ENCODE data around the gene ASCL5.

The ASCL5 gene, protein sequence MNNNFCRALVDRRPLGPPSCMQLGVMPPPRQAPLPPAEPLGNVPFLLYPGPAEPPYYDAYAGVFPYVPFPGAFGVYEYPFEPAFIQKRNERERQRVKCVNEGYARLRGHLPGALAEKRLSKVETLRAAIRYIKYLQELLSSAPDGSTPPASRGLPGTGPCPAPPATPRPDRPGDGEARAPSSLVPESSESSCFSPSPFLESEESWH

DNA sequence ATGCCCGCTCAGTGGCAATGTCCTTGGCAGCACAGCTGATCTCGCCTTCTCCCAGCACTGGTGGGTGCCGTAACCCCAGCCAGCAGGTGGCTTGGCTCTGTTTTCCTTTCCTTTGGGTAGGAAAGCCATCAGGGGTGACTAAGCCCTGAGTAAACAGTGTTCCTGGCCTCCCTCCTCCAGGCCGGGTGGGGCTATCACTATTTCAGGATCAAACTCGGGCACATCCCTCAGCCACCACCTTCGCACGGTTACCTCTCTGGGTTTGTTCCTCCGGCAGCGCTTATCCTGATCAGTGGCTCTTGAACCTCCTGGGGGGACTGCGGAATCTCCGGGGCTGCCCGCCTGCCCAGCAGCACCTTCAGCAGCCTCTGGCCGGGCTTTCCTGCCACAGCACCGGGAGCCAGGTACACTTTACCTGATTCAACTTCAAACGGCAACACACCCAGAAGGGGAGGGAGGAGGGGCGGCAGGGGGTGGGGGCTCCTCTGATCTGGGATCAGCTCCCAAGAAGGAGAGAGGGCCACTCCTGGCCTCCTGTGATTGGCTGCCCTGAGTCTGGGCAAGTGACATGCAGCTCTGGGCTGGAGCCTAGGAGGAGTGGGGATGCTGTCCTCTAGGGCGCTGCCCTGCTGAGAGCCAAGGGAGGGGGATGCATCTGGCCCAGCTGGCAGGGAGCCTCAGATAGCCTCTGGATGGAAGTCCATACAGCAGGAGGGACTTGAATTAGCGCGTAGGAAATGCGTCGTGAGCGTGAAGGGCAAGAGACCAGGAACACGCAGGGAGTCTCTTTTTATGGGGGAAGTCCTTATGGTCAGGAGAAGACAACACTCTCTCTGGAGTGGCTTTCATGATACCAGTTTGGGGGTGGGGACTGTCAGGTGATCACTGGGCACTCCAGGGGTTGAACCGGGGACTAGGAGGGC is at the start of gene ASCL5:
TSS of gene ASCL5 (minus strand) at position 353 of the 923 bp plus-strand sequence. CDS start 11,812 bp downstream, outside the sequence.
- DNase-seq (ENCODE audit: low read depth), result no peak
- TF ChIP-seq, protein P1, sequence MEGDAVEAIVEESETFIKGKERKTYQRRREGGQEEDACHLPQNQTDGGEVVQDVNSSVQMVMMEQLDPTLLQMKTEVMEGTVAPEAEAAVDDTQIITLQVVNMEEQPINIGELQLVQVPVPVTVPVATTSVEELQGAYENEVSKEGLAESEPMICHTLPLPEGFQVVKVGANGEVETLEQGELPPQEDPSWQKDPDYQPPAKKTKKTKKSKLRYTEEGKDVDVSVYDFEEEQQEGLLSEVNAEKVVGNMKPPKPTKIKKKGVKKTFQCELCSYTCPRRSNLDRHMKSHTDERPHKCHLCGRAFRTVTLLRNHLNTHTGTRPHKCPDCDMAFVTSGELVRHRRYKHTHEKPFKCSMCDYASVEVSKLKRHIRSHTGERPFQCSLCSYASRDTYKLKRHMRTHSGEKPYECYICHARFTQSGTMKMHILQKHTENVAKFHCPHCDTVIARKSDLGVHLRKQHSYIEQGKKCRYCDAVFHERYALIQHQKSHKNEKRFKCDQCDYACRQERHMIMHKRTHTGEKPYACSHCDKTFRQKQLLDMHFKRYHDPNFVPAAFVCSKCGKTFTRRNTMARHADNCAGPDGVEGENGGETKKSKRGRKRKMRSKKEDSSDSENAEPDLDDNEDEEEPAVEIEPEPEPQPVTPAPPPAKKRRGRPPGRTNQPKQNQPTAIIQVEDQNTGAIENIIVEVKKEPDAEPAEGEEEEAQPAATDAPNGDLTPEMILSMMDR (IDR thresholded peaks at IDR 0.05; ENCODE audit: control insufficient read depth, extremely low read depth, insufficient read depth), result no peak
- no peak within 1 kb of the TSS for H3K4me3 ChIP-seq (ENCODE audit: low read depth, low read length)

DNA sequence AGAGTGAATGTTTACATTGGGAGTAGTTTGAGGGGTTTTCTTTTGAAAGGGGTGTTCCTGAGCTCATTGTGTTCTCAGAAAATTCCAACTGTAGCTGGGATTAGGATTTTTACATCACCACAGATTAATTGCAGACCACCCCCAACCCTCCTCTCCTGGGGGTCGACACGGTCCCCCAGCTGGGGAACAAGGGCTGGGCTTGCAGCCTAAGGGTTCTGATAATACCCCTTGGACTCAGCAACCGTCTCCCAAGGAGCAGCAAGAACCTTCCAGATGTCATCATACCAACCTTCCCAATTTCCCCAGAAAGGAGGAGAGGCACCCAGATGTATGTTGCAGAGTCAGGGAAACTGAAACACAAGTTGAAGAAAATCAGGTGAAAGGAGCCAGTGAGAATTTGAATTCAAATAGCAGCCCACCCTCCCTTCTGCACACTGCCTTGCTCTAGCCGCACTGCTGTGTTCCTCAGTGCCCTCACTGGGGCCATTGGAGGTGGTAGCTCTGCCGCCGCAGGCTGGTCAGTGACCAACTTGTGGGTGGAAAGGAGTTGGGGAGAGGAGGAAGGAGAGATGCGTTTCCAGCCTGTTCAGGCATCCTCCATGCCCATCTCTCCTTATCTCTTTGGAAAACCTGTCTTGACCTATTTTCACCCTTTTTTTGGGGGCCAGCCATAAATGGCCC is 49.0 kb upstream of the ASCL5 start:
- no peak for DNase-seq (ENCODE audit: low read depth)

DNA sequence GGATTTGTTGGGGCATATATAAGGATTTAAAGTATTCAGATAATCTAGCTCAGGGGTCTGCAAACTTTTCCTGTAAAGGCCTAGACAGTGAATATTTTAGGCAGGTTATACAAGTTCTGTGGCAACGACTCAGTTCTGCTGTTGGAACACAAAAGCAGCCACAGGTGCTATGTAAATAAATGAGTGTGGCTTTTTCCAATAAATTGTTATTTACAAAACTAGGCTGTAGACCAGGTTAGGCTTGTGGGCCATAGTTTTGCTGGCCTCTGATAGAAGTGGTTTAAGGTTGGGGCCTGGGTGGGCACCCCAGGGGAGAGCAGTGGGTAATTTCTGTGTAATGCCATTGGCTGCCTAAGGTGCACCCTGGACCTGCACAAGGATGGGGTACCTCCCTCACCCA is 46.8 kb upstream of the ASCL5 start:
- H3K4me3 ChIP-seq (ENCODE audit: low read depth, low read length), result no peak overlapping the region
- DNase-seq (ENCODE audit: low read depth), result peak; percentile 70
- TF ChIP-seq, protein P1 (IDR thresholded peaks at IDR 0.05; ENCODE audit: control insufficient read depth, extremely low read depth, insufficient read depth), result no peak

More for the DNA sequence above, 49.0 kb upstream of the ASCL5 start:
- no peak overlapping the region for H3K4me3 ChIP-seq (ENCODE audit: low read depth, low read length)
- TF ChIP-seq, protein P1 (IDR thresholded peaks at IDR 0.05; ENCODE audit: control insufficient read depth, extremely low read depth, insufficient read depth), result no peak

- H3K4me3 ChIP-seq (ENCODE audit: low read depth, low read length), result no peak overlapping the region
- TF ChIP-seq, protein P1 (IDR thresholded peaks at IDR 0.05; ENCODE audit: control insufficient read depth, extremely low read depth, insufficient read depth), result no peak
- no peak for DNase-seq (ENCODE audit: low read depth)
Measured at GRCh38 chr1:201172999-201173610, 46.1 kb upstream of the ASCL5 start.

- DNase-seq (ENCODE audit: low read depth), result no peak
- TF ChIP-seq, protein P1 (IDR thresholded peaks at IDR 0.05; ENCODE audit: control insufficient read depth, extremely low read depth, insufficient read depth), result no peak
- H3K4me3 ChIP-seq (ENCODE audit: low read depth, low read length), result no peak overlapping the region
Measured at GRCh38 chr1:201172326-201172725, 45.3 kb upstream of the ASCL5 start.

Measured in LNCaP clone FGC (cell line).